Right lobe of liver (tissue), 6 donors: ENCODE measurements around the gene TTC24. TPM values are rescaled to one million over a fixed set of nuclear protein-coding genes. Genes with fewer than 3 reads are reported as not detected.
"Not testable (repeated sequence)": the region's sequence is repeated elsewhere in the genome, so short reads cannot be mapped to it uniquely, and the experiment has no call there.

Experiments used
- ATAC-seq, 4 donors: fragments of 200-7000 bp; cut with Tn5 transposase; one replicate each; pipeline ENCODE4 v1.9.1; 2020; ENCODE audit warnings: mild to moderate bottlenecking in 4 of 4, moderate library complexity in 4 of 4
- DNase-seq, 3 donors: peaks; one replicate each; pipeline ENCODE4 v3.0.0-alpha.2; 2020
- H3K27ac ChIP-seq, 3 donors: fragments of 200-600 bp; one replicate each; pipeline ENCODE4 v1.8.0; 2022
- H3K27me3 ChIP-seq, 2 donors: fragments of 200-600 bp; one replicate each; pipeline ENCODE4 v1.8.0; 2022
- H3K36me3 ChIP-seq, 4 donors: fragments of 200-600 bp; sonication (generic) in 1 of 4; one replicate each; pipeline versions ENCODE4 v1.5.1 to v1.8.0; 2017 to 2022; ENCODE audit warnings: control low read depth in 1 of 4
- H3K4me1 ChIP-seq, 4 donors: fragments of 200-600 bp; sonication (generic) in 1 of 4; one replicate each; pipeline versions ENCODE4 v1.5.1 to v1.8.0; 2017 to 2022; ENCODE audit warnings: control low read depth in 1 of 4
- H3K4me3 ChIP-seq, 3 donors: fragments of 200-600 bp; one replicate each; pipeline ENCODE4 v1.8.0; 2022
- H3K9me3 ChIP-seq, 4 donors: fragments of 200-600 bp; sonication (generic) in 1 of 4; one replicate each; pipeline versions ENCODE4 v1.5.1 to v1.8.0; 2017 to 2022; ENCODE audit warnings: control low read depth in 1 of 4
- CTCF ChIP-seq, 4 donors: fragments of 200-600 bp in 3 of 4; fragments of 450-650 bp in 1 of 4; IDR thresholded peaks; one replicate each; pipeline versions ENCODE4 v1.5.1 to v1.8.0; 2016 to 2022; ENCODE audit warnings: antibody characterized with exemption in 4 of 4, mild to moderate bottlenecking in 2 of 4
- POLR2A ChIP-seq: fragments of 450-650 bp; IDR thresholded peaks from one replicate; pipeline ENCODE4 v1.6.1; 2017; ENCODE audit warnings: antibody characterized with exemption, mild to moderate bottlenecking
- whole genome bisulfite sequencing: methylation state at CpG from one replicate; pipeline ENCODE4 v1.1.6; 2018; ENCODE audit warnings: low coverage, low lambda C conversion rate; ENCODE audit not compliant: insufficient coverage; ENCODE audit errors: missing lambda C conversion rate; 5-methylcytosine and 5-hydroxymethylcytosine counted together
- intact Hi-C, 2 donors: fragments of 100-400 bp; cut with DNase I; formaldehyde crosslinking; loops; one replicate each; pipeline versions ENCODE4 v1.11.2 to v1.14.1; 2022
- total RNA-seq, 6 experiments: library from RNA; depleted of rRNA in 2 of 6; stranded (reverse); fragments of >200 nt in 2 of 6; fragmentation: NEBNext Ultra II Directional in 3 of 6; extraction: Animal tissue kit (Norgen Biotek cat#: 25700) in 3 of 6; gene quantifications; one replicate each; pipeline versions ENCODE4 v1.1.0 to v1.2.4, GENCODE V29; 2016 to 2023
- donor health status: DM: no; HTN: yes; CAD: no.
- donor health status: DM: no; HTN: no; CAD: no.
- donor health status: DM: no; HTN: no; CAD: no.
- donor health status: DM: no; HTN: yes; CAD: no.
- donor health status: DM: no; HTN: yes; CAD: no.

TTC24 gene
- total RNA-seq, 6 experiments from 2014 or later, result 0.31 TPM; not detected in 5

- TF ChIP-seq POLR2A, result no peak
- TF ChIP-seq CTCF (IDR thresholded peaks at IDR 0.05), result peak; percentile 52 to 73 (median 64)
- Histone ChIP-seq H3K4me1 (peaks cover 0 to 19% (median 2%) of the 10 kb centered on the region in 4 donors), H3K9me3 (no peaks in the 10 kb centered on the region), H3K36me3 (no peaks in the 10 kb centered on the region), H3K27me3 (peaks cover 5 to 15% of the 10 kb centered on the region in 2 donors), H3K4me3 (no peak overlapping the region), H3K27ac (no peak overlapping the region)
- ATAC-seq (peak; percentile 50 to 70 (median 61)), DNase-seq (no peak)
- intact Hi-C loops, result loop anchor here in 1 of 2 donors (10.0 kb wide), 1 partner anchor 47 kb away; the partner anchor contains the start of gene NES
- 18% methylated on average over 1 of the region's 2 CpGs for whole genome bisulfite sequencing
These were observed 47.9 kb downstream of the TTC24 start for GRCh38 chr1:156627313-156627880.

- Histone ChIP-seq H3K9me3 (no peaks in the 10 kb centered on the region), H3K36me3 (no peaks in the 10 kb centered on the region), H3K27me3 (peaks cover 0 to 3% of the 10 kb centered on the region in 2 donors), H3K4me1 (peaks cover 0 to 8% (median 0%) of the 10 kb centered on the region in 4 donors), H3K27ac (no peak overlapping the region), H3K4me3 (no peak overlapping the region)
- no peak for ATAC-seq
- no peak for DNase-seq
- TF ChIP-seq CTCF (IDR thresholded peaks at IDR 0.05) (no peak), POLR2A (no peak)
- WGBS, result 68% methylated on average over 7 of the region's 8 CpGs
- intact Hi-C loops, result loop anchor here in 1 of 2 donors (10.0 kb wide), 1 partner anchor 45 kb away; the partner anchor contains the start of gene NES
These were observed 50.4 kb downstream of the TTC24 start for GRCh38 chr1:156629823-156630449.

- H3K4me3 ChIP-seq, DNase-seq, H3K9me3 ChIP-seq, H3K27ac ChIP-seq, intact Hi-C loops, H3K36me3 ChIP-seq, H3K4me1 ChIP-seq, H3K27me3 ChIP-seq, ATAC-seq: not testable (repeated sequence)
- 38% methylated on average over 8 of the region's 9 CpGs for WGBS
These were observed 51.6 kb downstream of the TTC24 start for GRCh38 chr1:156631152-156631551.

GRCh38 chr1:156632355-156632754, 52.8 kb downstream of the TTC24 start:
- Histone ChIP-seq H3K27me3 (no peaks in the 10 kb centered on the region), H3K27ac (no peak overlapping the region), H3K9me3 (no peaks in the 10 kb centered on the region), H3K36me3 (no peaks in the 10 kb centered on the region), H3K4me3 (no peak overlapping the region), H3K4me1 (no peaks in the 10 kb centered on the region)
- ATAC-seq (no peak), DNase-seq (no peak)
- intact Hi-C loops, result no loop called here
- 45% methylated on average over 3 of the region's 3 CpGs for WGBS
- TF ChIP-seq CTCF (IDR thresholded peaks at IDR 0.05) (no peak), POLR2A (no peak)

Other genes starting within 250 kb of the TTC24 start
- 100 to 1,000 TPM in 3 of 6 experiments, 10 to 100 TPM in 3; 79.3 to 179 (median 115) TPM for gene CCT3, start 241.4 kb upstream of the TTC24 start, total RNA-seq
- 1 to 10 TPM in 2 of 6 experiments, under 1 TPM in 2, not detected in 2; 0.37 to 1.1 (median 0.99) TPM for gene TSACC, start 241.2 kb upstream of the TTC24 start, total RNA-seq
- gene RHBG, start 210.5 kb upstream of the TTC24 start, total RNA-seq, result 1 to 10 TPM in 2 of 6 experiments, under 1 TPM in 2, not detected in 2; 0.42 to 1.6 (median 1.1) TPM
- gene MEF2D, start 78.9 kb upstream of the TTC24 start, total RNA-seq, result 10 to 100 TPM; 13.3 to 17.1 (median 15.0) TPM
- gene IQGAP3, start 7.2 kb upstream of the TTC24 start, total RNA-seq, result 1 to 10 TPM in 3 of 6 experiments, under 1 TPM in 3; 0.07 to 2.6 (median 0.95) TPM
- 10 to 100 TPM; 37.7 to 72.3 (median 49.4) TPM for gene NAXE, start 12.1 kb downstream of the TTC24 start, total RNA-seq
- gene GPATCH4, start 21.8 kb downstream of the TTC24 start, total RNA-seq, result 10 to 100 TPM in 4 of 6 experiments, 1 to 10 TPM in 2; 7.0 to 25.3 (median 12.4) TPM
- not detected for gene HAPLN2, start 39.7 kb downstream of the TTC24 start, total RNA-seq
- gene BCAN, start 62.4 kb downstream of the TTC24 start, total RNA-seq, result not detected
- gene NES, start 97.7 kb downstream of the TTC24 start, total RNA-seq, result 1 to 10 TPM; 1.1 to 7.5 (median 2.6) TPM
- under 1 TPM in 1 of 6 experiments, not detected in 5; 0.24 TPM for gene CRABP2, start 125.9 kb downstream of the TTC24 start, total RNA-seq
- gene METTL25B, start 148.7 kb downstream of the TTC24 start, total RNA-seq, result 10 to 100 TPM; 11.6 to 25.7 (median 20.6) TPM
- 10 to 100 TPM; 10.3 to 14.1 (median 12.2) TPM for gene ISG20L2, start 149.0 kb downstream of the TTC24 start, total RNA-seq
- 10 to 100 TPM; 47.2 to 83.2 (median 61.4) TPM for gene MRPL24, start 161.4 kb downstream of the TTC24 start, total RNA-seq
- 100 to 1,000 TPM; 131 to 192 (median 157) TPM for gene HDGF, start 172.0 kb downstream of the TTC24 start, total RNA-seq
- gene PRCC, start 187.8 kb downstream of the TTC24 start, total RNA-seq, result 10 to 100 TPM; 17.4 to 23.4 (median 19.7) TPM
- gene SH2D2A, start 237.1 kb downstream of the TTC24 start, total RNA-seq, result 1 to 10 TPM in 1 of 6 experiments, under 1 TPM in 5; 0.32 to 1.3 (median 0.67) TPM